HFFc6 (cell line): ENCODE data around the gene TGFB2. TPM values are rescaled to one million over a fixed set of nuclear protein-coding genes. Genes with fewer than 3 reads are reported as not detected.
A peak's percentile ranks its signal among the peaks of the same experiment; 100 is the strongest.

Experiments used
- DNase-seq: peaks from one replicate; pipeline ENCODE4 v3.0.0-alpha.2; 2018
- H3K27ac Mint-ChIP-seq: 2 replicates; pipeline ENCODE4 v1.8.0; 2020; ENCODE audit warnings: mild to moderate bottlenecking, mixed read lengths
- H3K27me3 Mint-ChIP-seq: 2 replicates; pipeline ENCODE4 v1.8.0; 2021; ENCODE audit warnings: mild to moderate bottlenecking, moderate library complexity, mixed read lengths; ENCODE audit not compliant: insufficient read depth
- H3K36me3 Mint-ChIP-seq: 2 replicates; pipeline ENCODE4 v1.8.0; 2021; ENCODE audit warnings: low read depth, mixed read lengths
- H3K4me1 Mint-ChIP-seq: 2 replicates; pipeline ENCODE4 v1.8.0; 2020; ENCODE audit warnings: low read depth, mixed read lengths
- H3K4me3 Mint-ChIP-seq: 2 replicates; pipeline ENCODE4 v1.8.0; 2020; ENCODE audit warnings: mild to moderate bottlenecking, moderate library complexity, mixed read lengths
- H3K9me3 Mint-ChIP-seq: 2 replicates; pipeline ENCODE4 v1.8.0; 2020; ENCODE audit warnings: mild to moderate bottlenecking, mixed read lengths
- total RNA-seq, 6 experiments: library from RNA; stranded (reverse); fragmentation: NEBNext Ultra II Directional; extraction: Animal tissue kit (Norgen Biotek cat#: 25700); gene quantifications; 2 replicates in 1 of 6; 3 replicates in 5 of 6; pipeline ENCODE4 v1.2.3, GENCODE V29; 2021
- TF ChIP-seq, protein P1 (sequence below): fragments of 200-600 bp; sonication (generic); IDR thresholded peaks from 2 replicates; pipeline ENCODE4 v1.5.0; 2021; ENCODE audit warnings: antibody characterized with exemption, mild to moderate bottlenecking

Gene TGFB2
- total RNA-seq, 6 experiments from 2014 or later: 2.0 to 11.8 (median 2.5) TPM

DNA sequence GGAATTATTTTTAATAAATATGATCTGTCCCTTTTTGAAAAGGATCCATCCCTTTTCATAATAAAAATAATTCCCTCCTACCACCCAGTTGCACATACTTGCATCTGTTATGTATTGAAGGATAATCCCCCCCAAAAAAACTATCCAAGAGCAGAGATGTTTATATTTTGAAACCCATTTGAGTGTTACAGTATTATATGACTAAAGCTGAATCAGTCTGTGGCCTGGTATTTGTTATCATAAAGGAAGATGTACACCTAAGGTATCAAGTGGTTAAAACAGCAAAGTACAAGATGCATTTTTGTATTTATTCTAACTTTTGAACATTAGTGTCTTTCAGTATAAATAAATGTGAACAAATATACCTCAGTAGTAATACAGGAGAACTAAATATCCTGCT lies 12.7 kb upstream of the TGFB2 start:
- TF ChIP-seq, protein P1, sequence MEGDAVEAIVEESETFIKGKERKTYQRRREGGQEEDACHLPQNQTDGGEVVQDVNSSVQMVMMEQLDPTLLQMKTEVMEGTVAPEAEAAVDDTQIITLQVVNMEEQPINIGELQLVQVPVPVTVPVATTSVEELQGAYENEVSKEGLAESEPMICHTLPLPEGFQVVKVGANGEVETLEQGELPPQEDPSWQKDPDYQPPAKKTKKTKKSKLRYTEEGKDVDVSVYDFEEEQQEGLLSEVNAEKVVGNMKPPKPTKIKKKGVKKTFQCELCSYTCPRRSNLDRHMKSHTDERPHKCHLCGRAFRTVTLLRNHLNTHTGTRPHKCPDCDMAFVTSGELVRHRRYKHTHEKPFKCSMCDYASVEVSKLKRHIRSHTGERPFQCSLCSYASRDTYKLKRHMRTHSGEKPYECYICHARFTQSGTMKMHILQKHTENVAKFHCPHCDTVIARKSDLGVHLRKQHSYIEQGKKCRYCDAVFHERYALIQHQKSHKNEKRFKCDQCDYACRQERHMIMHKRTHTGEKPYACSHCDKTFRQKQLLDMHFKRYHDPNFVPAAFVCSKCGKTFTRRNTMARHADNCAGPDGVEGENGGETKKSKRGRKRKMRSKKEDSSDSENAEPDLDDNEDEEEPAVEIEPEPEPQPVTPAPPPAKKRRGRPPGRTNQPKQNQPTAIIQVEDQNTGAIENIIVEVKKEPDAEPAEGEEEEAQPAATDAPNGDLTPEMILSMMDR: no peak
- no peaks in the 10 kb centered on the region for H3K9me3 Mint-ChIP-seq
- H3K4me3 Mint-ChIP-seq: no peak overlapping the region
- no peak overlapping the region for H3K27ac Mint-ChIP-seq
- H3K36me3 Mint-ChIP-seq: no peaks in the 10 kb centered on the region
- DNase-seq: no peak
- H3K4me1 Mint-ChIP-seq: peaks cover 19% of the 10 kb centered on the region
- peaks cover 1% of the 10 kb centered on the region; the same call in 1 of the 2 replicates for H3K27me3 Mint-ChIP-seq

DNA sequence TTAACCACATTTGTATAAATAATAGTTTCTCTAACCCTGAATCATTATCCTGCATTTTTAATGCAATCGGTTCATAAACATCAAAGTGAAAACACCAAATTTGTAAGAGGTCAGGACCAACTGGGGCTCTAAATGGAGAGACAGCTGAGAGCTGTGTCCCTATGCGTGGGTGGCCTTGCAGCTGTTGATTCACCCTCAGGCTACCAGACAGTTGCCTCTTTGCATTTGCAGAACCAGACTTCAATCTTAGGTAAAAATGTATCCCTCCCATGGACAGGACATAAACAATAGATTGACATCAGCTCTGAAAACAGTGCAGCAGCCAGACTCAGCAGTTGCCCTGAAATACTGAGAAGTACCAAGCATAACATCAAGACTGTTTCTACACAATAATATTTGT lies 8.8 kb upstream of the TGFB2 start:
- no peak overlapping the region for H3K27ac Mint-ChIP-seq
- H3K4me3 Mint-ChIP-seq: no peak overlapping the region
- H3K9me3 Mint-ChIP-seq: no peaks in the 10 kb centered on the region
- peaks cover 1% of the 10 kb centered on the region; the same call in 1 of the 2 replicates for H3K27me3 Mint-ChIP-seq
- H3K4me1 Mint-ChIP-seq: peaks cover 23% of the 10 kb centered on the region
- TF ChIP-seq, protein P1: no peak
- H3K36me3 Mint-ChIP-seq: no peaks in the 10 kb centered on the region
- no peak for DNase-seq

DNA sequence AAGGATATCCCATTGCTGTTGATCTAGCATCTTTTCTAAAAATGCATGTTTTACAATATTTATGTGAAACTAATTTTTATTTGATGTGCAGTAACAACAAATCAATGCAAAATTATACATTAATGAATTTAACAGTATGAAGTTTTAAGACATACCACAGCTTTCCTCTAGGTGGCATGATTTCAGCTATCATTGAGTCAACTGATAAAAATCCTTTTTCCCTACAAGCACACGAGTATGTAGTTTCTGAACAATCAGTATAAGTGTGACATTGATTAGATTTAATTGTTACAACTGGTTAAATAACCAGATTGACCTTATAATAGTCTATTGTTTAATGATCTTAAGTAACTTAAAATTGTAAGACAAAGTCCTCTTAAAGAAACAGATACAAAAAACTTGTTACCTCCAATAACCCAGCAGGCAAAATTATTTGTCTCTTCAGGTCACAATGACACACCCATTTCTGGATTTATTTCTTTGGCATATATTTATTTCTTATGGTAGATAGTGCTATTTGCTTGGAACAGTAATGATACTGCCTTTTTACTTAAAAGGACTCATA lies 5.8 kb upstream of the TGFB2 start:
- Mint-ChIP-seq H3K4me1 (peaks cover 12% of the 10 kb centered on the region; the same call in 1 of the 2 replicates), H3K27me3 (no peaks in the 10 kb centered on the region), H3K27ac (no peak overlapping the region), H3K36me3 (no peaks in the 10 kb centered on the region), H3K4me3 (no peak overlapping the region), H3K9me3 (no peaks in the 10 kb centered on the region)
- DNase-seq: peak; percentile 25
- TF ChIP-seq, protein P1: peak; percentile 88

DNA sequence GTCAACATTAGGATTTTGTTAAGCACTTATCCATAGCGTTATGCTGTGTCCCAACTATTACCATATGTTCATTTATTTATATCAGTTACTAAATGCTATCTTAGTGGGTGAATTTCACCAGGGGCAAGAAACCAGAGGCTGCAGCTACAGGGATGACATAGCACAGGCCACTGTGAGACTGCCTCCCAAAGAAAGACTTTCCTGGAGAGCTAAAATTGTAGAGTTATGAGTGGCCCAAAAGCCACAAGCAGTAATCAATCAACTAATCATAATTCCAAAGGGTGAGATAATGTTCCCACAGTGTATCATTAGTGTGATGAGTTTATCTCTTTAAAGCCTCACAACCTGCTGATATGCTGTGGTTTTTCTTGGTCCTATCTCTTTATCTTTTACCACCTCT lies 3.8 kb upstream of the TGFB2 start:
- Mint-ChIP-seq H3K4me3 (no peak overlapping the region), H3K9me3 (no peaks in the 10 kb centered on the region), H3K27me3 (no peaks in the 10 kb centered on the region), H3K27ac (no peak overlapping the region), H3K4me1 (peaks cover 9% of the 10 kb centered on the region), H3K36me3 (no peaks in the 10 kb centered on the region)
- no peak for DNase-seq
- TF ChIP-seq, protein P1: no peak

DNA sequence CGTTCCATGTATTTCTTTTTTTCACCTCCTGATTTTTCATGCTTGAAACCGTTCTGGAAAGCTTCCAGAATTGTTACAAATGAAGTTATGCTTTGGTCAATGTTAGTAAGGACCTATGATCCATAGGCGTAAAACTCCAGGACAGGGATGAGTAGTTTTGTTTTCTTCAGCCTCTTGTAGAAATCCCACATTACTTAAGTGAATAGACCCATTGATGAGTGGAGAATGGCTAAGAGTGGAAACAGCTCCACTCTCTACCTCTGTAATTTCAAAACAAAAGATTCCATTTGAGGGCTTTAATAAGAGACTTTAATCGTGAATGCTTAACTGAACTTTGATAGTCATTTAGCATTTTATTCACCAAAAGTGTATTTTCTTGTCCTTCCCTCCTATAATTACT lies 3.0 kb upstream of the TGFB2 start:
- H3K4me3 Mint-ChIP-seq: no peak overlapping the region
- H3K9me3 Mint-ChIP-seq: no peaks in the 10 kb centered on the region
- peaks cover 4% of the 10 kb centered on the region for H3K27me3 Mint-ChIP-seq
- TF ChIP-seq, protein P1: no peak
- no peaks in the 10 kb centered on the region for H3K36me3 Mint-ChIP-seq
- H3K27ac Mint-ChIP-seq: no peak overlapping the region
- DNase-seq: no peak
- H3K4me1 Mint-ChIP-seq: peaks cover 15% of the 10 kb centered on the region
